DND-41 (cell line): ENCODE results near the gene TREM2.

Source experiments
- ATAC-seq: fragments of 200-7000 bp; cut with Tn5 transposase; 3 replicates; pipeline ENCODE4 v1.9.1; 2021; ENCODE audit warnings: low read depth; ENCODE audit not compliant: insufficient read depth
- DNase-seq: peaks from one replicate; pipeline ENCODE4 v3.0.0-alpha.2; 2020
- H2AFZ ChIP-seq: 2 replicates; pipeline ENCODE4 v1.6.0; 2012; ENCODE audit warnings: low read depth, low read length
- H3K27ac ChIP-seq: 2 replicates; pipeline ENCODE4 v1.5.1; 2012; ENCODE audit warnings: low read length, inconsistent platforms
- H3K27me3 ChIP-seq: fragments of 200-600 bp; sonication (generic); 2 replicates; pipeline ENCODE4 v1.6.0; 2012; ENCODE audit warnings: low read length, mild to moderate bottlenecking, inconsistent platforms; ENCODE audit not compliant: insufficient read depth, poor library complexity
- H3K36me3 ChIP-seq: 2 replicates; pipeline ENCODE4 v1.5.1; 2012; ENCODE audit warnings: low read length, inconsistent platforms; ENCODE audit not compliant: insufficient read depth
- H3K4me1 ChIP-seq: 2 replicates; pipeline ENCODE4 v1.5.1; 2012; ENCODE audit warnings: mild to moderate bottlenecking, low read length; ENCODE audit not compliant: insufficient read depth
- H3K4me2 ChIP-seq: 2 replicates; pipeline ENCODE4 v1.6.0; 2012; ENCODE audit warnings: mild to moderate bottlenecking, moderate library complexity, low read length, inconsistent platforms; ENCODE audit not compliant: insufficient read depth
- H3K4me3 ChIP-seq, 2 experiments: fragments of 200-600 bp in 1 of 2; shearing (Covaris generic) in 1 of 2; 2 replicates each; pipeline ENCODE4 v1.5.1; 2012 to 2016; ENCODE audit warnings: inconsistent platforms in 2 of 2, low read length in 2 of 2, mild to moderate bottlenecking in 2 of 2, low read depth in 1 of 2, moderate library complexity in 1 of 2
- H3K79me2 ChIP-seq: 2 replicates; pipeline ENCODE4 v1.6.0; 2012; ENCODE audit warnings: low read length, inconsistent platforms; ENCODE audit not compliant: insufficient read depth
- H3K9ac ChIP-seq: 2 replicates; pipeline ENCODE4 v1.6.0; 2012; ENCODE audit warnings: low read depth, mild to moderate bottlenecking, inconsistent platforms, low read length, moderate library complexity
- H3K9me3 ChIP-seq: 2 replicates; pipeline ENCODE4 v1.5.1; 2012; ENCODE audit warnings: low read length, moderate library complexity, mild to moderate bottlenecking, inconsistent platforms; ENCODE audit not compliant: insufficient read depth, severe bottlenecking
- H4K20me1 ChIP-seq: 2 replicates; pipeline ENCODE4 v1.6.0; 2012; ENCODE audit warnings: low read length; ENCODE audit not compliant: insufficient read depth
- CTCF ChIP-seq: IDR thresholded peaks from 2 replicates; pipeline ENCODE4 v1.5.1; 2012; ENCODE audit warnings: borderline replicate concordance, low read length, moderate library complexity, mild to moderate bottlenecking; ENCODE audit not compliant: poor library complexity, severe bottlenecking; ENCODE audit errors: extremely low read depth
- EZH2 ChIP-seq: IDR thresholded peaks from 3 replicates; pipeline ENCODE4 v1.6.1; 2012; ENCODE audit warnings: borderline replicate concordance, low read depth, mild to moderate bottlenecking, moderate library complexity, low read length, inconsistent platforms; ENCODE audit not compliant: severe bottlenecking

The TREM2 gene

DNA sequence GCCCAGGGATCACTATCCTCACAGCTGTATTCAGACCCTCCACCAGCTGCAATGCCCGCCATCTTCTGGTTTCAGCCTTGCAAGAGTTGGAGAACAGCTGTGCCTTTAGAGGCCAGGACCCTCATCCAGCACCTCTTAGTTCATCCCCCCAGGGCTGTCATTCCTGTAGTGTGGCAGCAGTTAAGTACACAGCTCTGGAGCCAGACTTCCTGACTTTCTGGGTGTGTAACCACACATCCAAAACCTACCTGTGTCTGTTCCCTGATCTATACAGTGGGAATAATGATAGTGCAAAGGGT is 452 bp upstream of the TREM2 start:
- H3K27ac ChIP-seq: no peak overlapping the region
- DNase-seq: no peak
- no peak for TF ChIP-seq CTCF
- TF ChIP-seq EZH2: no peak
- no peak overlapping the region for H3K4me2 ChIP-seq
- H3K36me3 ChIP-seq: no peaks in the 10 kb centered on the region
- no peak for ATAC-seq
- no peaks in the 10 kb centered on the region for H4K20me1 ChIP-seq
- no peaks in the 10 kb centered on the region for H3K27me3 ChIP-seq
- H3K79me2 ChIP-seq: no peaks in the 10 kb centered on the region
- H2AFZ ChIP-seq: no peak overlapping the region
- no peak overlapping the region for H3K9ac ChIP-seq
- H3K4me3 ChIP-seq: no peak overlapping the region
- no peaks in the 10 kb centered on the region for H3K9me3 ChIP-seq
- H3K4me1 ChIP-seq: no peaks in the 10 kb centered on the region

DNA sequence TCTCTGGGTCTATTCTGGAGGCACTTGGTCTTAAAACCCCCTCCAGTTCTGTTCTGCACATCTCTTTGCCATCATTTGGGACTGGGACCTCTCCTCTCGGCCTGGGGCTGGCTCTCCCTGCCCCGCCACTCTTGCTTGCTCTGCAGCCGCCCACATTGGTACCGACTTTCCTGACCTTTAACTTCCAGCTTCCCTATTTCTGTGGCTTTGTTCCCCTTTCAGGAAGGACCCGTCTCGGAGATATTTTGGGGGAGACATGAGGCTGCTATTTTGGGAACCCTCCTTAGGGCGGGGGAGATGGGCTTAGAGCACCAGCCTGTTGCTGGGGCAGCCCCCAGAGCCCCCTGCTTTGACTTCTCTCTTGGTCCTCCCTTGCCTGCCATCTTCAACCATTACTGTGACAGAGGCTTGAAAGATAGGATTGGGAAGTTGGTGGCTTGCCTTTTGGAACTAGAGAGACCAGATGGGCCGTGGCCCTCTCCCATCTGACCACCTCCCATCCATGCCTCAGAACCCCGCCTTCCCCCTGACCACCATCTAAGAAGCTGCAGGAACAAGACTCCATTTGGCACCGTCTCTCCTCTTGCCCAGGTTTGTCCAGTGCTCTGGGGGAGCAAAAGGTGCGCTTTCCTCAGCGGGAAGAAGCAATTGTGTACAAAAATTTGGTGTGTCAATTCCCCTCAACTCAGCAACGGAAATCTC is 914 bp downstream of the TREM2 start:
- TF ChIP-seq CTCF (no peak), EZH2 (no peak)
- DNase-seq: no peak

GRCh38 chr6:41161380-41161779 is 1.5 kb downstream of the TREM2 start:
- Histone ChIP-seq H3K79me2 (no peaks in the 10 kb centered on the region), H3K36me3 (no peaks in the 10 kb centered on the region), H3K9ac (no peak overlapping the region), H3K27ac (no peak overlapping the region), H4K20me1 (no peaks in the 10 kb centered on the region), H3K4me1 (no peaks in the 10 kb centered on the region), H2AFZ (no peak overlapping the region), H3K27me3 (no peaks in the 10 kb centered on the region), H3K4me2 (no peak overlapping the region), H3K4me3 (no peak overlapping the region), H3K9me3 (no peaks in the 10 kb centered on the region)
- DNase-seq (no peak), ATAC-seq (no peak)
- TF ChIP-seq CTCF (no peak), EZH2 (no peak)

More for the DNA sequence above, 914 bp downstream of the TREM2 start:
- Histone ChIP-seq H3K4me2 (no peak overlapping the region), H3K27ac (no peak overlapping the region), H3K9me3 (no peaks in the 10 kb centered on the region), H3K27me3 (no peaks in the 10 kb centered on the region), H3K79me2 (no peaks in the 10 kb centered on the region), H3K4me1 (no peaks in the 10 kb centered on the region), H2AFZ (no peak overlapping the region), H3K9ac (no peak overlapping the region), H4K20me1 (no peaks in the 10 kb centered on the region), H3K4me3 (no peak overlapping the region), H3K36me3 (no peaks in the 10 kb centered on the region)
- ATAC-seq: no peak

DNA sequence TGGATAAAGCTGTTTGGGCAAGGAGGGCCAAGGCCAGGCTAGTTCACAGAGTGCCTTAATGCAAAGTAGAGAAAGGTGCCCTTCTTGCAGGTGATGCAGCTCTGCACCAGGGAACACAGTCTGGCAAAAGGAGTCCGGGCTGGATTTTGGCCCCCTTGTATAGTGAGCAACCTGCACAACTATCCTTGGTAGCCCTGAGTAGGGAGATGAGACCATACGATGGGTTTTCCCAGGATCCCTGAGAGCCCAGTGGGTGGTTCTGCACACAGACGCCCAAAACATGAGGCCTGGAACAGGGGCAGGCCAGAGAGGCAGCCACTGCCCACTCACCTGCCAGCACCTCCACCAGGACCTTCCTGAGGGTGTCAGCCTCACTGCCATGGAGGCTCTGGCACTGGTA is 2.0 kb downstream of the TREM2 start:
- no peak overlapping the region for H3K9ac ChIP-seq
- no peak overlapping the region for H3K4me3 ChIP-seq
- DNase-seq: no peak
- H3K27ac ChIP-seq: no peak overlapping the region
- ATAC-seq: no peak
- H4K20me1 ChIP-seq: no peaks in the 10 kb centered on the region
- no peak overlapping the region for H2AFZ ChIP-seq
- no peaks in the 10 kb centered on the region for H3K4me1 ChIP-seq
- H3K36me3 ChIP-seq: no peaks in the 10 kb centered on the region
- no peaks in the 10 kb centered on the region for H3K79me2 ChIP-seq
- no peak overlapping the region for H3K4me2 ChIP-seq
- H3K9me3 ChIP-seq: no peaks in the 10 kb centered on the region
- TF ChIP-seq EZH2 (no peak), CTCF (no peak)
- no peaks in the 10 kb centered on the region for H3K27me3 ChIP-seq
